CD4-positive, alpha-beta T cell (primary cell): ENCODE data around the gene ARHGAP10. TPM values are rescaled to one million over a fixed set of nuclear protein-coding genes. Genes with fewer than 3 reads are reported as not detected.

Experiments used
- ATAC-seq: fragments of 200-7000 bp; cut with Tn5 transposase; one replicate; pipeline ENCODE4 v1.10.0; 2022; ENCODE audit warnings: mild to moderate bottlenecking; ENCODE audit not compliant: poor library complexity
- CTCF ChIA-PET: fragments of 350-600 bp; sonication (Branson Sonifier 250); formaldehyde crosslinking; loops from one replicate; lab custom pipeline; 2021; ENCODE audit warnings: antibody characterized with exemption, inconsistent platforms; lab: Charles Lee
- POLR2A ChIA-PET: fragments of 350-600 bp; sonication (Branson Sonifier 250); formaldehyde crosslinking; loops from one replicate; lab custom pipeline; 2021; ENCODE audit warnings: antibody characterized with exemption, inconsistent platforms; lab: Charles Lee
- DNase-seq, 14 experiments: peaks; one replicate each; pipeline ENCODE4 v3.0.0-alpha.2; 2013 to 2020; ENCODE audit warnings: mixed read lengths in 2 of 14
- H3K27ac ChIP-seq, 2 donors: one replicate each; pipeline versions ENCODE4 v1.5.1 to v1.7.0; 2013; ENCODE audit warnings: low read length in 2 of 2, low read depth in 1 of 2, mild to moderate bottlenecking in 1 of 2
- H3K27me3 ChIP-seq, 2 experiments: 1 replicate in 1 of 2; 2 replicates in 1 of 2; pipeline versions ENCODE4 v1.6.1 to v1.7.0; 2013; ENCODE audit warnings: low read length in 2 of 2, control low read depth in 1 of 2, mild to moderate bottlenecking in 1 of 2, moderate library complexity in 1 of 2; ENCODE audit not compliant: insufficient read depth in 2 of 2, control insufficient read depth in 1 of 2
- H3K36me3 ChIP-seq: one replicate; pipeline ENCODE4 v1.6.1; 2013; ENCODE audit warnings: low read length, control low read depth; ENCODE audit not compliant: insufficient read depth
- H3K4me1 ChIP-seq: one replicate; pipeline ENCODE4 v1.6.1; 2013; ENCODE audit warnings: low read length, control low read depth; ENCODE audit not compliant: insufficient read depth
- H3K4me3 ChIP-seq: one replicate; pipeline ENCODE4 v1.5.1; 2013; ENCODE audit warnings: mild to moderate bottlenecking, low read length, moderate library complexity
- H3K9me3 ChIP-seq, 2 experiments: 1 replicate in 1 of 2; 2 replicates in 1 of 2; pipeline versions ENCODE4 v1.6.1 to v1.7.0; 2013; ENCODE audit warnings: low read length in 2 of 2, mild to moderate bottlenecking in 2 of 2, control low read depth in 1 of 2, moderate library complexity in 1 of 2; ENCODE audit not compliant: control insufficient read depth in 1 of 2, insufficient read depth in 1 of 2
- H3K27ac Mint-ChIP-seq: one replicate; pipeline ENCODE4 v1.8.0; 2020; ENCODE audit warnings: mixed read lengths
- H3K27me3 Mint-ChIP-seq: one replicate; pipeline ENCODE4 v1.8.0; 2021; ENCODE audit warnings: mixed read lengths
- H3K36me3 Mint-ChIP-seq: one replicate; pipeline ENCODE4 v1.8.0; 2021; ENCODE audit warnings: low read depth, mixed read lengths
- H3K4me1 Mint-ChIP-seq: one replicate; pipeline ENCODE4 v1.8.0; 2021; ENCODE audit warnings: low read depth, mixed read lengths
- H3K4me3 Mint-ChIP-seq: one replicate; pipeline ENCODE4 v1.8.0; 2020; ENCODE audit warnings: mild to moderate bottlenecking, mixed read lengths
- H3K9me3 Mint-ChIP-seq: one replicate; pipeline ENCODE4 v1.8.0; 2020; ENCODE audit warnings: mixed read lengths
- CTCF ChIP-seq: fragments of 200-600 bp; IDR thresholded peaks from one replicate; pipeline ENCODE4 v1.8.0; 2022; ENCODE audit warnings: antibody characterized with exemption, mild to moderate bottlenecking
- intact Hi-C, 2 experiments: fragments of 100-400 bp; cut with DNase I in 1 of 2; cut with micrococcal nuclease in 1 of 2; formaldehyde crosslinking; loops; one replicate each; pipeline versions ENCODE4 v1.15.1 to v1.9.0; 2023 to 2025; cut with DNase I, micrococcal nuclease
- total RNA-seq, 174 experiments: library from RNA in 2 of 174; stranded (reverse) in 2 of 174; gene quantifications; one replicate each; pipeline ENCODE4 v1.2.3 and lab custom pipeline; 2021 to 2026

Gene ARHGAP10
- total RNA-seq, 2 experiments from 2014 or later, result 5.6 to 5.7 TPM

GRCh38 chr4:148073349-148073748, 341.5 kb downstream of the ARHGAP10 start:
- intact Hi-C loops, result no loop called here
- peaks cover 80% of the 10 kb centered on the region for H3K36me3 Mint-ChIP-seq
- CTCF ChIA-PET, result no interaction called here

GRCh38 chr4:148074462-148074861, 342.6 kb downstream of the ARHGAP10 start:
- ChIA-PET CTCF (no interaction called here), POLR2A (no interaction called here)
- H3K4me3 Mint-ChIP-seq, result no peak overlapping the region
- peaks cover 91% of the 10 kb centered on the region for H3K36me3 Mint-ChIP-seq
- Histone ChIP-seq H3K27me3 (no peaks in the 10 kb centered on the region), H3K9me3 (peaks cover 41 to 52% of the 10 kb centered on the region in 2 experiments), H3K4me1 (no peaks in the 10 kb centered on the region), H3K27ac (no peak overlapping the region), H3K4me3 (no peak overlapping the region), H3K36me3 (peaks cover 25% of the 10 kb centered on the region)
- ATAC-seq, result no peak
- H3K9me3 Mint-ChIP-seq, result peaks cover 2% of the 10 kb centered on the region
- no peaks in the 10 kb centered on the region for H3K27me3 Mint-ChIP-seq
- no peak overlapping the region for H3K27ac Mint-ChIP-seq
- TF ChIP-seq CTCF, result no peak
- DNase-seq, result no peak
- intact Hi-C loops, result no loop called here
- H3K4me1 Mint-ChIP-seq, result no peaks in the 10 kb centered on the region

More at GRCh38 chr4:148073349-148073748, 341.5 kb downstream of the ARHGAP10 start:
- Histone ChIP-seq H3K27ac (no peak overlapping the region), H3K9me3 (peaks cover 41 to 52% of the 10 kb centered on the region in 2 experiments), H3K4me3 (no peak overlapping the region), H3K4me1 (no peaks in the 10 kb centered on the region), H3K36me3 (peaks cover 21% of the 10 kb centered on the region), H3K27me3 (no peaks in the 10 kb centered on the region)
- POLR2A ChIA-PET, result no interaction called here
- DNase-seq (no peak), ATAC-seq (no peak)
- Mint-ChIP-seq H3K4me1 (no peaks in the 10 kb centered on the region), H3K27ac (no peak overlapping the region), H3K4me3 (no peak overlapping the region), H3K9me3 (peaks cover 2% of the 10 kb centered on the region), H3K27me3 (no peaks in the 10 kb centered on the region)
- TF ChIP-seq CTCF, result no peak

GRCh38 chr4:148075438-148075837, 343.6 kb downstream of the ARHGAP10 start:
- Histone ChIP-seq H3K4me1 (no peaks in the 10 kb centered on the region), H3K36me3 (peaks cover 33% of the 10 kb centered on the region), H3K4me3 (no peak overlapping the region), H3K27ac (no peak overlapping the region), H3K9me3 (peaks cover 41 to 52% of the 10 kb centered on the region in 2 experiments), H3K27me3 (no peaks in the 10 kb centered on the region)
- intact Hi-C loops, result no loop called here
- H3K4me3 Mint-ChIP-seq, result no peak overlapping the region
- ChIA-PET POLR2A (no interaction called here), CTCF (no interaction called here)
- H3K9me3 Mint-ChIP-seq, result peaks cover 2% of the 10 kb centered on the region
- no peak for TF ChIP-seq CTCF
- ATAC-seq (no peak), DNase-seq (no peak)
- peaks cover 94% of the 10 kb centered on the region for H3K36me3 Mint-ChIP-seq
- no peak overlapping the region for H3K27ac Mint-ChIP-seq
- no peaks in the 10 kb centered on the region for H3K27me3 Mint-ChIP-seq
- H3K4me1 Mint-ChIP-seq, result no peaks in the 10 kb centered on the region
